ENCODE measurements around the gene DAPK2.

- TF ChIP-seq GATA2 (IDR thresholded peaks at IDR 0.05; ENCODE audit: low read depth, low read length) (no peak), GATA3 (IDR thresholded peaks at IDR 0.05; ENCODE audit: low read depth, low read length) (no peak)
These were observed 59.4 kb downstream of the DAPK2 start for GRCh38 chr15:63986751-63987341.

Measured in SH-SY5Y (cell line).